SH-SY5Y (cell line): Measurements from ENCODE around the gene TNFRSF9.

ENCODE experiments used
- GATA2 ChIP-seq: IDR thresholded peaks from 2 replicates; pipeline ENCODE4 v1.6.1; 2011; ENCODE audit warnings: mild to moderate bottlenecking, low read depth, low read length
- GATA3 ChIP-seq: IDR thresholded peaks from 2 replicates; pipeline ENCODE4 v1.6.1; 2011; ENCODE audit warnings: low read depth, mild to moderate bottlenecking, low read length, moderate library complexity

- TF ChIP-seq GATA2 (no peak), GATA3 (no peak)
Measured at GRCh38 chr1:7973086-7973485, 32.4 kb upstream of the TNFRSF9 start.
